ENCODE results near the gene ST6GALNAC5.

- TF ChIP-seq, protein P1, sequence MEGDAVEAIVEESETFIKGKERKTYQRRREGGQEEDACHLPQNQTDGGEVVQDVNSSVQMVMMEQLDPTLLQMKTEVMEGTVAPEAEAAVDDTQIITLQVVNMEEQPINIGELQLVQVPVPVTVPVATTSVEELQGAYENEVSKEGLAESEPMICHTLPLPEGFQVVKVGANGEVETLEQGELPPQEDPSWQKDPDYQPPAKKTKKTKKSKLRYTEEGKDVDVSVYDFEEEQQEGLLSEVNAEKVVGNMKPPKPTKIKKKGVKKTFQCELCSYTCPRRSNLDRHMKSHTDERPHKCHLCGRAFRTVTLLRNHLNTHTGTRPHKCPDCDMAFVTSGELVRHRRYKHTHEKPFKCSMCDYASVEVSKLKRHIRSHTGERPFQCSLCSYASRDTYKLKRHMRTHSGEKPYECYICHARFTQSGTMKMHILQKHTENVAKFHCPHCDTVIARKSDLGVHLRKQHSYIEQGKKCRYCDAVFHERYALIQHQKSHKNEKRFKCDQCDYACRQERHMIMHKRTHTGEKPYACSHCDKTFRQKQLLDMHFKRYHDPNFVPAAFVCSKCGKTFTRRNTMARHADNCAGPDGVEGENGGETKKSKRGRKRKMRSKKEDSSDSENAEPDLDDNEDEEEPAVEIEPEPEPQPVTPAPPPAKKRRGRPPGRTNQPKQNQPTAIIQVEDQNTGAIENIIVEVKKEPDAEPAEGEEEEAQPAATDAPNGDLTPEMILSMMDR (IDR thresholded peaks at IDR 0.05), result no peak
- TF ChIP-seq, protein P2, sequence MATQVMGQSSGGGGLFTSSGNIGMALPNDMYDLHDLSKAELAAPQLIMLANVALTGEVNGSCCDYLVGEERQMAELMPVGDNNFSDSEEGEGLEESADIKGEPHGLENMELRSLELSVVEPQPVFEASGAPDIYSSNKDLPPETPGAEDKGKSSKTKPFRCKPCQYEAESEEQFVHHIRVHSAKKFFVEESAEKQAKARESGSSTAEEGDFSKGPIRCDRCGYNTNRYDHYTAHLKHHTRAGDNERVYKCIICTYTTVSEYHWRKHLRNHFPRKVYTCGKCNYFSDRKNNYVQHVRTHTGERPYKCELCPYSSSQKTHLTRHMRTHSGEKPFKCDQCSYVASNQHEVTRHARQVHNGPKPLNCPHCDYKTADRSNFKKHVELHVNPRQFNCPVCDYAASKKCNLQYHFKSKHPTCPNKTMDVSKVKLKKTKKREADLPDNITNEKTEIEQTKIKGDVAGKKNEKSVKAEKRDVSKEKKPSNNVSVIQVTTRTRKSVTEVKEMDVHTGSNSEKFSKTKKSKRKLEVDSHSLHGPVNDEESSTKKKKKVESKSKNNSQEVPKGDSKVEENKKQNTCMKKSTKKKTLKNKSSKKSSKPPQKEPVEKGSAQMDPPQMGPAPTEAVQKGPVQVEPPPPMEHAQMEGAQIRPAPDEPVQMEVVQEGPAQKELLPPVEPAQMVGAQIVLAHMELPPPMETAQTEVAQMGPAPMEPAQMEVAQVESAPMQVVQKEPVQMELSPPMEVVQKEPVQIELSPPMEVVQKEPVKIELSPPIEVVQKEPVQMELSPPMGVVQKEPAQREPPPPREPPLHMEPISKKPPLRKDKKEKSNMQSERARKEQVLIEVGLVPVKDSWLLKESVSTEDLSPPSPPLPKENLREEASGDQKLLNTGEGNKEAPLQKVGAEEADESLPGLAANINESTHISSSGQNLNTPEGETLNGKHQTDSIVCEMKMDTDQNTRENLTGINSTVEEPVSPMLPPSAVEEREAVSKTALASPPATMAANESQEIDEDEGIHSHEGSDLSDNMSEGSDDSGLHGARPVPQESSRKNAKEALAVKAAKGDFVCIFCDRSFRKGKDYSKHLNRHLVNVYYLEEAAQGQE (IDR thresholded peaks at IDR 0.05; ENCODE audit: insufficient read depth in 1 of 2, low read depth in 2 of 2, low read length in 1 of 2), result no peak
- TF ChIP-seq POLR2AphosphoS5 (IDR thresholded peaks at IDR 0.05; ENCODE audit: low read depth, low read length), result no peak
Measured at GRCh38 chr1:77025599-77025998, 158.3 kb downstream of the ST6GALNAC5 start.

Data from Panc1 (cell line).